Nasal cavity respiratory epithelium epithelial cell of viscerocranial mucosa (primary cell): ENCODE measurements around the gene ATF1. TPM values are rescaled to one million over a fixed set of nuclear protein-coding genes. Genes with fewer than 3 reads are reported as not detected.

Source experiments
- total RNA-seq: library from RNA; depleted of rRNA; stranded (reverse); fragments of >200 nt; gene quantifications from 2 replicates; pipeline ENCODE4 v1.2.3, GENCODE V29; 2014

Gene ATF1
- 37.6 and 59.1 TPM in 2 replicates for total RNA-seq

DNA sequence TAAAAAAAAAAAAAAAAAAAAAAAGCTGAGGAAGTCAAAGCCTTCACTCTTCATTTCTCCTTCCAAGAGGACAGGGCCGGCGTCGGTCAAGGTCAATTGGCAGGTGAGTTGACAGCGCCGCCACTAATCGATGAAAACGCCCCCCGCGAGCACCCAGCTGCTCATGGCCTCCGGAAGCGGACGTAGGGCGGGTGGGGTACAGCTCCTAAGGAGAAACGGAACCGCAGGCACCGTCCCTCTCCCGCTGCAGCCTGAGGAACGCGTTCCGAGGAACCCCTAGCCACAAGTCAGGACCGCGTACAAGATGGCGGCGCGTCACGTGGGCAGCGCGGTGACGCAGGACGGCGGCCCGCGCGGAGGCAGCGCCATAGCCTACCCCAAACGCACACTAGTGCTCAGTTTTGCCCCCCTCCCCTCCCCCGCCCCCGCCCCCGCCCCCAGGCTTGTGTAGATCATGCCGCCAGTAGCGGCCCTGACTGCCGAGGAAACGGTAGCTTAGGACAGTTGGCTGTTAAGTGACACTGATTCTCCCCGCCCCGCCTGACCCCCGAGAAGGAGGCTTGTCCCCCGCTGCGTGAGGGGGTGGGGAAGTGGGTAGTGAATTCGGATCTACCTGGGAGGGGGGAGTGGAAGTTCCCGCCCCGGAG lies at the start of gene ATF1:
TSS of gene ATF1 (plus strand) at position 463 of the 647 bp plus-strand sequence. CDS start 16,045 bp downstream, outside the sequence.

DNA sequence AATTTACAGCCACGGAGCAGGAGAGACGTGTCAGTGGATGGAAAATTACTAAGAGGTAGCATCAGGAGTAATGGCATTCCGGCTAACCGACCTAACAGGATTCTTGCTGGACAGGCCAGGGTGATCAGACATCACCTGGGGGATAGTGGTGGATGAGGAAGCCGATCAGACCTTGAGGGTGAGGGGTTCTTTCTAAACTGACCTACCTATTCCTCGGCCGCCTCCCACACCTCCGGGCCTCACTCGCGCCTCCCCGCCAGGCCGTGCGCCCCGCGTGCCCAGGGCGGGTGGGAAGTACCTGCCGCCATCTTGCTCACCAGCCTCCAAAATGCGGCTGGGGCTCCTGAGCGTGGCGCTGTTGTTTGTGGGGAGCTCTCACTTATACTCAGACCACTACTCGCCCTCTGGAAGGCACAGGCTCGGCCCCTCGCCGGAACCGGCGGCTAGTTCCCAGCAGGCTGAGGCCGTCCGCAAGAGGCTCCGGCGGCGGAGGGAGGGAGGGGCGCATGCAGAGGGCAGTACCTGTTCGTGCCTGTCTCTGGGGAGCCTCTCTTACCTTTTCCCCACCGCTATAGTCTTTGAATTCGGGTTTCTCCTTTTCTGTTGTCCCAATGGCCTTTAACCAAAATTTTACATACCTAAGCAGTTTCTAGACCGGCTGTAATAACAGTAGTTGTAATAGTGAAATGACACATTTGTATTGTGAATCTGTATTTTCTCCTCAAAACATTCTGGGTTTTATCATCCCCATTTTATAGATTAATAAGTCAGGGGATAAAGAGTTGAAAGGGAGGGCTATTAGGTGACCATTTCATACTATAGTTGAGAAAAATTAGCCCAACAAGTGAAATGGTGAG lies 79.0 kb downstream of the ATF1 start, which contains the start of gene TMPRSS12:
TSS of gene TMPRSS12 (plus strand) at position 290 of the 857 bp plus-strand sequence. CDS start at position 329, 39 bp downstream.

Other genes starting within 250 kb of the ATF1 start
- gene TMPRSS12, start 78.8 kb downstream of the ATF1 start, total RNA-seq: not detected in 2 replicates
- not detected in 2 replicates for gene HIGD1C, start 188.4 kb downstream of the ATF1 start, total RNA-seq